GM19468 (cell line): ENCODE measurements around the gene DOCK1.

ENCODE experiments used
- ATAC-seq: cut with Tn5 transposase; IDR thresholded peaks from one replicate; pipeline ENCODE4 v1.9.1; 2021; ENCODE audit warnings: mild to moderate bottlenecking, moderate library complexity, moderate number of reproducible peaks; ENCODE audit not compliant: unreplicated experiment; ENCODE audit errors: extremely low read depth

Gene DOCK1

GRCh38 chr10:127194599-127194998 is 289.4 kb downstream of the DOCK1 start:
- ATAC-seq = no peak

DNA sequence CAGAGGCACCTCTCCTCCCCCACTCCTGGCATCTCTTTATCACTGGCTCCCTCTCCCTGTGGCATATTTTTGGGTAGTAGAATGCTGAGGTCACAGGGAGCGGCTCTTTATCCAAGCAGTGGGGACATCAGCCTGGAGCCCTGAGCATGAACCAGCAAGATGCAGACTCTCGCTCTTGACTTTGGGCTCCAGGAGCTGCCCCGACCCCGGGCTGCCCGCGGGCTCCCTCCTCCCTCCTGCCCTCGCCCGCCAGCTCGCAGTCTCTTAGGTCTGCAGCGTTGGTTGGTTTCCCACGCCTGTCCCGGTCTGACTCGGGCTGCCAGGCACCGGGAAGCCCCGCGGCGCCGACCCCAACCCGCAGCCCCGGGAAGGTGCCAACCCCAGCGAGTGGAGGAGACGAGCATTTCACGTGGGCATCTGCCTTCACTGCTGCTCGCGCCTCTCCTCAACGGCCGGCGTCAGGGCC is 289.8 kb downstream of the DOCK1 start:
- no peak for ATAC-seq

GRCh38 chr10:127195571-127196281 is 290.5 kb downstream of the DOCK1 start:
- ATAC-seq = no peak

GRCh38 chr10:127196282-127197153 is 291.3 kb downstream of the DOCK1 start, which contains the start of gene INSYN2A:
Gene INSYN2A (minus strand): TSS chr10:127196591. CDS start chr10:127176395, 20,196 bp downstream.
- no peak for ATAC-seq

- no peak for ATAC-seq
These were observed 291.9 kb downstream of the DOCK1 start for GRCh38 chr10:127197154-127197432.

DNA sequence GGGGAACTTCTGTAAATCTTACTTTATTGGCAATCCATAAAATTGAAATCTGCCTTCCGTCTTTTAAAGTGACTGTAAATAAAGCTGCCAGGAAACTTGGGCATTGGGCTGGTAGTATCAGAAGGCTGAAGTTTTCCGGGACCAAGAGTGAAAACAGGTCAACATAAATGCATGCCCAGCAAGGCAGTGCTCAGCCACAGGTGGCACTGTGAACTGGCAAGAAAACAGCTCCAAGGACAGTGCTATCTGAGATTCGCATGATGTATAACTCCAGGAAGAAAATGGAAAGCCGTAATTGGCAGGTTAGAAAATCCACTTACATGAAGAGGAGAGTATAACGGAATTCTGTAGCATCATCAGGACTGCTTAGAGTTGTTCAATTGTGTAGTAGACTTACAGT is 293.1 kb downstream of the DOCK1 start:
- no peak for ATAC-seq

DNA sequence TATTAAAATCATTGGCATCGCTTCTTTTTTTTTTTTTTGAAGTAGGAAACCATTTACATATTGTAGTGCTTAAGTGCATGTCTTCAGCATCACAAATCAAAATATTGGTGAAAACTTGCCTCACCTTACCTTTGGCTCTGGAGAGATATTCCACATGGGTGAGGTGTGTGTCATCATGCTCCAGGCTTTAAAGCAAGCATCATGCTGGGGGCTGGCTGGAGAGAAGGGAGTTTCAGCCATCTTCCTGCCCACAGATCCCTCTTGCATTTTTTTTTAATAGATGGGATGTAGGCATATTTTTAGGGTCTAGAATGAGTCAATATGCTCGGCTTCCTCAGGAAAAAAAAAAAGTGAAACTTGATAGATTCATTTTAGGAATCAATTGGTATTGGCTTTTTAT is 293.5 kb downstream of the DOCK1 start:
- no peak for ATAC-seq

DNA sequence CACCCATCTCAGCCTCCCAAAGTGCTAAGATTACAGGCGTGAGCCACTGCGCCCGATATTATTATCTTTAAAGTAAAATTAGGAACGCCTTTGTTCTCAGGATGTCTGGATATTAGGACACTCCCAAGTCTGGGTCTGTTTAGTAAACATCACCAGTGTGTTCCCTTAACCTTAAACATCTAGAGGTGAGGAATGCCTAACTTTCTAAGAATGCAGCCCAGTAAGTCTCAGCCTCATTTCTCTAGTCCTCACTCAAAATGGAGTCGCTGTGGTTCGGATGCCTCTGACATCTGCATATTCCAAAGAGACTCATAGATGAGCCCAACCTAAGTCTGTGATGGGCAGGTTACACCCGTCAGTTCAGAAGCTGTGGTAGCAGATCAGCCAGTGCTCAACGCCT is 295.4 kb downstream of the DOCK1 start:
- no peak for ATAC-seq

DNA sequence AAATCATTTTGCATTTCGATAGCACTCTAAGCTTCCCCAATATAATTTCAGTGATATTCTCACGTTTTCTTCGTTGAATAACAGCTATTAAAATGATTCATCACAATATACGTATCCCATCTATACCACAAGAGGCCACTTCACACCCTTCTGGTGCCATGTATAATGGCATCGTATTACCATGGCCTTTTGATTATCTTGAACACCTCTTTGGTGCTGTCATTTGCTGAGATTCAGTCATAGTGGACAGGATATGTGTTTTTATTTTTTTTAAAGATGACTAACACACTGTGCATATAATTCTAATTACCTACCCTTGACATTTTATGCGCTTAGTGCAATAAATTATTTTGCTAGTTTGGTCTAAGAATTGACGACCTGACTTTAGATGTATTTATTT is 297.8 kb downstream of the DOCK1 start:
- ATAC-seq = no peak

GRCh38 chr10:127207081-127207480 is 301.9 kb downstream of the DOCK1 start:
- no peak for ATAC-seq

GRCh38 chr10:127210936-127211466 is 305.8 kb downstream of the DOCK1 start:
- ATAC-seq = no peak

GRCh38 chr10:127215866-127216265 is 310.6 kb downstream of the DOCK1 start:
- no peak for ATAC-seq

GRCh38 chr10:127216274-127216673 is 311.0 kb downstream of the DOCK1 start:
- ATAC-seq = no peak

DNA sequence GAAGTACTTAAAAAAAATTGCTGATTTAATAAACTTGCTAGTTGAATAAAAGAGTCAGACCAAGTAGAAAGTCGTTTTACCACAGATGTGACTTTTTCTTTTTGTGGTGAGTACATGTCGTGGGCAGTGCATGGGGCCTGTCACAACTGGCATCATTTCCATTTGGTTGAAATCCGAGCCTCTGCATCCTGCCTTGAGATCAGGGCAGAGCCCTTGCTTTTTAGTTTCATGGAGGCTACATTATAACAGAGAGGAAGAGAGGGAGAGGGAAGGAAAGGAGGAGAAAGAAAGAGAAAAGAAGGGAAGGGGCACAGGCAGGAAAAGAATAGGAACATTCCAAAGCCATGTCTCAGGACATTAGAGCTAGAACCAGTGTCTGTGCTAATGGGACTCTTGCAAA is 311.6 kb downstream of the DOCK1 start:
- no peak for ATAC-seq

- no peak for ATAC-seq
These were observed 313.4 kb downstream of the DOCK1 start for GRCh38 chr10:127218658-127219057.

DNA sequence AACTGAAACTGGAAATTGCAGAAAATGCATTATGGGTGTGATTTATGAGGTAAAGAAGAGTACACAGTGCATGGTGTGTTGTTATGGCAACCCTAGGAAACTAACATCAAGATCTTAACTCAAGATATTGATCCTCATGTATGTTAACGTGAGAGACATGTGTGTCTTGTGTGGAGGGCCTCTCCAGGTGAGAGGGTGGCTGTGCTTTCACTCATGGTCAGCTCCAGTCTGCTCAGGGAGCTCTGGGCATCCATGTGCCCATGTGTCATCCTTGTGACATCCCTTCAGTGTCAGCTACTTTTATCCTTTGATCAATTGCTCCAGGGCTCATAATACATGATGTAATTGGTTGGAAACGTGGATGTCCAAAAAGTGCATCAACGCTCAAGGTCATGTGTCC is 316.1 kb downstream of the DOCK1 start:
- no peak for ATAC-seq

DNA sequence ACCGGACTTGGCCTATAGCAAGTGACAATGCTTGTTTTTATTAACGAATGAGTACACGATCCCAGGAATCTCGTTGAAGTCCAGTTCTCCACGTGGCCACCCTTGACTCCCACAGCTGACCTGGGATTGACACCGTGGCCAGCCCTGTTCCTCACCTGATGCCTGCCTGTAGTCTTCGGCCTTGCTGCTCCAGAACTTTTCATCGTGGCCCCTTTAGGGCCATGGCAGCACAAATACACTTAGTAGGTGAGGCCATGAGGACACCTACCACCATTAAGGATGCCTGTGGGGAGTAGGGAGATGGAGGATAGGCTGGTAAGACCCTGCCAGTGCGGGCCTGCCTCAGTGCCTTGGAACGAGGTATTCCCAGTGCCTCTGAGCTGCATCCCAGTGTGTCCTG is 321.8 kb downstream of the DOCK1 start:
- ATAC-seq = no peak

DNA sequence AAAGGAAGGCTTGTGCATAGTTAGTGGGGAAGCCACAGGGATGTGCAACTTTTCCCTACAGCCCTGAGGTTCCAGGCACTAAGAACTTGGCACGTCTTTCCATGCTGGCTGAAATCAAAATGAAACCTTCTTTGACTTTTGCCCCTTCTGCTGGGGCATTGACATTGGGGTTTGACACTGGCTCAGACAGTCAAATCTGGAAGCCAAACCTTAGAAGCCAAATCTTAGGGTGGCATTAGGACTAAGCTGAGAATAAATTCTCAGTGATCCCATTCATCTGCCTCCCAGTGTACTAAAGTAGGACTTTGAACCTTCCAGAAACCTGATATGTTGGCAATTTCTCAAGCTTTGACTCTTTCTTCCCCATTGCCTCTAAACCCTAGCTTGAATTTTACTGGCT is 322.4 kb downstream of the DOCK1 start:
- no peak for ATAC-seq

DNA sequence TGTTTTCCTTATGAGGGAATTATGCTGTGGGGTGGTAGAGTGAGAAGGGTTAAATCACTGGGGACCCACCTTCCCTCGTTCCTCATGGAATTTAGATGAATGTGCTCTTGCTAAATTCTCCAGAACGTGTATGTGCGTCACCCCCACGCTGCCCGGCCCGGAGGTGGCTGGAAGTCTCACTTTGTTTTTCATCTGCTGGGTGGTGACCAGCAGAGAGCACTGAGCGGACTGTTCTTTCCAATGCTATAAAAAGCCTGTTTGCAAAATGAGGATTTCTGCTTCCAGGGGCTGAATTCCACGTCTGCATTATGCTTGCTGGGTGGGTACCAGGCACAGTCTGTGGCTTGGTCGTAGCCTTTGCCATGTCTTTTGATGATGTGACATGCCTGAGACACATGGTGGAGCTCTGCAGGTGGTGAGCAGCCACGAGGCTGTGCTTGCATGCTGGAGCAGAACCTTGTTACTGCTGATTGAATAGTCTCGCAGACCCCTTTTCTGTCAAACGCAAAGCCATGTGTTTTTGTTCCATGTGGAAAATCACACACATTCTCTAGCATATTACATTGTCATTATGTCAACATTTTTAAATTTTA is 323.1 kb downstream of the DOCK1 start:
- no peak for ATAC-seq

DNA sequence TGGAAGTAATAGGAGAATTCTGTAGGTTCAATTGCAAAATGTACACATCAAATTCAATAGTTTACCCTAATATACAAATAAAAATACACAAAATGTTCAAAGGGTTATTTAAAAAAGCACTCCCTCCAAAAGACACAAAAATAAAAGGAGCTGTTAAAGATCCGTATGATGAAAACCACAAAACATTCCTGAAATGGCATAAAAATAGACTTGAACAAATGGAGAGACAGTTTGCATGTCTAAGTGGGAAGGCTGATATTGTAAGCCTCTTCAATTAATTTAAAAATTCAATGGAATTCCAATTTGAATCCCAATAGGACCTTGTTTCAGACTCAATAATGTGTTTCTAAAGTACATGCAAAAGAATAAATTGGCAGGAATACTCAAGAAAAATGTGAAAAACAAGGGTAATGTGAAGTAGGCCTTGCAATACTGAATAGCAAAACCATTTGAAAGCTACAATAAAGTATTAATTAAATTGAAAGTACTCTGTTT is 329.1 kb downstream of the DOCK1 start:
- no peak for ATAC-seq

DNA sequence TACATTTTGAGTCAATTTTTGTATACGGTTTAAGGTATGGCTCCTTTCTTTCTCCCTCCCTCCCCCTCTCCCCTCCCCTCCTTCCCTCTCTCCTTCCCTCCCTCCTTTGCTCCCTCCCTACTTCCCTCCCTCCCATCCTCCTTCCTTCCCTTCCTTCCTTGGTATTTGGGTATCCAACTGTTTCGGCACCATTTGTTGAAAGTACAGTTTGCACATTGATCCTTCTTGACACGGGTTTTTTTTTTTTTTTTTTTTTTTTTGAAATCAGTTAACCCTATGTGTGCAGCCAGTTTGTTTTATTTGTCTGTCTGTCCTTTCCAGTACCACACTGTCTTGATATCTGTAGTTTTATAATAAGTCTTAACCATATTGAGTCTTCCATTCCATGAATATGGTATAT is 331.0 kb downstream of the DOCK1 start:
- no peak for ATAC-seq
